Progenitor cell of endocrine pancreas (in vitro differentiated cells): ENCODE measurements around the gene STAC2. TPM values are rescaled to one million over a fixed set of nuclear protein-coding genes. Genes with fewer than 3 reads are reported as not detected.

Experiments used
- DNase-seq: peaks from one replicate; pipeline ENCODE4 v3.0.0; 2021; ENCODE audit warnings: low spot score; ENCODE audit not compliant: unreplicated experiment
- H3K27ac Mint-ChIP-seq: 2 replicates; pipeline ENCODE4 v1.8.0; 2021; ENCODE audit warnings: mild to moderate bottlenecking, moderate library complexity, mixed read lengths
- H3K27me3 Mint-ChIP-seq: 2 replicates; pipeline ENCODE4 v1.8.0; 2021; ENCODE audit warnings: mixed read lengths
- H3K36me3 Mint-ChIP-seq: 2 replicates; pipeline ENCODE4 v1.8.0; 2022; ENCODE audit warnings: mixed read lengths; ENCODE audit not compliant: insufficient read depth
- H3K4me1 Mint-ChIP-seq: 2 replicates; pipeline ENCODE4 v1.8.0; 2021; ENCODE audit warnings: low read depth, mixed read lengths
- H3K4me3 Mint-ChIP-seq: 2 replicates; pipeline ENCODE4 v1.8.0; 2021; ENCODE audit warnings: low read depth, mild to moderate bottlenecking, moderate library complexity, mixed read lengths
- H3K9me3 Mint-ChIP-seq: 2 replicates; pipeline ENCODE4 v1.8.0; 2021; ENCODE audit warnings: low read depth, mixed read lengths
- CTCF ChIP-seq: fragments of 200-600 bp; sonication (generic); IDR thresholded peaks from one replicate; pipeline ENCODE4 v1.5.0; 2021; ENCODE audit warnings: antibody characterized with exemption, mild to moderate bottlenecking; ENCODE audit not compliant: unreplicated experiment
- total RNA-seq: library from RNA; stranded (reverse); gene quantifications from 2 replicates; pipeline ENCODE4 v1.2.1, GENCODE V29; 2021

Gene STAC2
- total RNA-seq, 1 donor from 2014 or later: not detected

GRCh38 chr17:39194985-39195524 is 30.7 kb downstream of the STAC2 start:
- no peak for DNase-seq
- no peak for TF ChIP-seq CTCF
- Mint-ChIP-seq H3K4me3 (no peak overlapping the region), H3K36me3 (peaks cover 4% of the 10 kb centered on the region), H3K4me1 (peaks cover 5% of the 10 kb centered on the region), H3K27ac (no peak overlapping the region), H3K9me3 (no peaks in the 10 kb centered on the region), H3K27me3 (no peaks in the 10 kb centered on the region)

- Mint-ChIP-seq H3K27me3 (no peaks in the 10 kb centered on the region), H3K9me3 (no peaks in the 10 kb centered on the region), H3K4me1 (no peaks in the 10 kb centered on the region), H3K36me3 (peaks cover 4% of the 10 kb centered on the region), H3K27ac (no peak overlapping the region), H3K4me3 (no peak overlapping the region)
- TF ChIP-seq CTCF: peak; percentile 29
- DNase-seq: no peak
Measured at GRCh38 chr17:39194089-39194984, 31.4 kb downstream of the STAC2 start.

- no peaks in the 10 kb centered on the region for H3K27me3 Mint-ChIP-seq
- H3K4me3 Mint-ChIP-seq: no peak overlapping the region
- H3K27ac Mint-ChIP-seq: no peak overlapping the region
- DNase-seq: no peak
- H3K36me3 Mint-ChIP-seq: peaks cover 4% of the 10 kb centered on the region
- H3K9me3 Mint-ChIP-seq: no peaks in the 10 kb centered on the region
- no peak for TF ChIP-seq CTCF
- H3K4me1 Mint-ChIP-seq: no peaks in the 10 kb centered on the region
Measured at GRCh38 chr17:39193346-39193745, 32.4 kb downstream of the STAC2 start.

GRCh38 chr17:39192901-39193300 is 32.8 kb downstream of the STAC2 start:
- no peak for TF ChIP-seq CTCF
- H3K9me3 Mint-ChIP-seq: no peaks in the 10 kb centered on the region
- no peak overlapping the region for H3K4me3 Mint-ChIP-seq
- peaks cover 4% of the 10 kb centered on the region for H3K36me3 Mint-ChIP-seq
- no peaks in the 10 kb centered on the region for H3K27me3 Mint-ChIP-seq
- DNase-seq: no peak
- H3K27ac Mint-ChIP-seq: no peak overlapping the region
- H3K4me1 Mint-ChIP-seq: no peaks in the 10 kb centered on the region

GRCh38 chr17:39191750-39192510 is 33.8 kb downstream of the STAC2 start:
- Mint-ChIP-seq H3K4me1 (no peaks in the 10 kb centered on the region), H3K27me3 (no peaks in the 10 kb centered on the region), H3K27ac (peak overlapping the region; percentile 75), H3K4me3 (no peak overlapping the region), H3K36me3 (peaks cover 4% of the 10 kb centered on the region), H3K9me3 (no peaks in the 10 kb centered on the region)
- TF ChIP-seq CTCF: no peak
- no peak for DNase-seq
